Measurements from ENCODE around the gene ERVK3-1. TPM values are rescaled to one million over a fixed set of nuclear protein-coding genes. Genes with fewer than 3 reads are reported as not detected.
"Not testable (repeated sequence)": the region's sequence is repeated elsewhere in the genome, so short reads cannot be mapped to it uniquely, and the experiment has no call there.

Gene ERVK3-1
- polyA plus RNA-seq, 1 experiment, result 44.5 TPM

DNA sequence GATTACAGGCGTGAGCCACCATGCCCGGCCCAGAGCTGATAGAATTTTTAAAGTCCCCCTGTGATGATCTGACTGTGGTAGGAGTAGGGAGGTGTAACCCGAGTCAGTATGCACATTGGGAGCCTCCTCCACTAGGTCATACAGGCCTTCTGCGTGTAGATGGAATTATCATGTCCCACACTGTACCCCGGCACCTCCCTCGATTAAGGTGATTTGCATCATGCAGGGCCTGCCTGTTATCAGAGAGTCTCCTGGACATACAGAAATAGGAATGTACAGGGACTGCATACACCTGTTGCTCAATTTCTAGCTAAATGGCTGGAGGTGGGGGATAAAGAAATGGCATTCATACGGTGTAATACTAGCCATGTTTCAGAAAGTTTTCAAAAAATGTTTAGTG, 922 bp upstream of the ERVK3-1 start:
- Histone ChIP-seq H3K27me3 (ENCODE audit: control insufficient read depth, insufficient read depth, low read length) (no peaks in the 10 kb centered on the region), H3K4me3 (ENCODE audit: low read depth, low read length) (no peak overlapping the region), H3K9me3 (ENCODE audit: control insufficient read depth, insufficient read depth, low read length) (peaks cover 13% of the 10 kb centered on the region), H3K27ac (ENCODE audit: low read depth, low read length) (no peak overlapping the region)
- TF ChIP-seq, protein P1, sequence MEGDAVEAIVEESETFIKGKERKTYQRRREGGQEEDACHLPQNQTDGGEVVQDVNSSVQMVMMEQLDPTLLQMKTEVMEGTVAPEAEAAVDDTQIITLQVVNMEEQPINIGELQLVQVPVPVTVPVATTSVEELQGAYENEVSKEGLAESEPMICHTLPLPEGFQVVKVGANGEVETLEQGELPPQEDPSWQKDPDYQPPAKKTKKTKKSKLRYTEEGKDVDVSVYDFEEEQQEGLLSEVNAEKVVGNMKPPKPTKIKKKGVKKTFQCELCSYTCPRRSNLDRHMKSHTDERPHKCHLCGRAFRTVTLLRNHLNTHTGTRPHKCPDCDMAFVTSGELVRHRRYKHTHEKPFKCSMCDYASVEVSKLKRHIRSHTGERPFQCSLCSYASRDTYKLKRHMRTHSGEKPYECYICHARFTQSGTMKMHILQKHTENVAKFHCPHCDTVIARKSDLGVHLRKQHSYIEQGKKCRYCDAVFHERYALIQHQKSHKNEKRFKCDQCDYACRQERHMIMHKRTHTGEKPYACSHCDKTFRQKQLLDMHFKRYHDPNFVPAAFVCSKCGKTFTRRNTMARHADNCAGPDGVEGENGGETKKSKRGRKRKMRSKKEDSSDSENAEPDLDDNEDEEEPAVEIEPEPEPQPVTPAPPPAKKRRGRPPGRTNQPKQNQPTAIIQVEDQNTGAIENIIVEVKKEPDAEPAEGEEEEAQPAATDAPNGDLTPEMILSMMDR (IDR thresholded peaks at IDR 0.05; ENCODE audit: low read depth, low read length), result no peak
- DNase-seq (ENCODE audit: low read depth, low spot score), result no peak
- ChIA-PET POLR2A (no interaction called here), CTCF (interaction anchor here (0.5 kb wide), 1 partner anchor 149 kb away, joined by 3 read pairs; no protein-coding TSS in a partner anchor)

DNA sequence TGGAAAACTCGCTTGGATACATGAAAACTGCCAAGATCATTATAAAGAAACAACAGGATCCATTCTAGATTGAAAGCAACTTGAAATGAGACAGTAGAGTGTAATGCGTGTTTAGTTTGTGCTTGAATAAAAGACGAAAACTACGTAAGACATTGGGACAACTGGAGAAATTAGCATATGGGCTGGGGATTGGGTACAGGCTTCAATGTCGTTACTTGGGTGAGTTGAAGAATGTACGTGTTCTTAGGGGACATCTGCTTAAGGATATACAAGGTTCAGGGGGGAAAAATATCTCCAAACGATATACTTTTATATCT, 471 bp upstream of the ERVK3-1 start:
- H3K27ac ChIP-seq (ENCODE audit: low read depth, low read length), result peak overlapping the region; percentile 52
- H3K4me3 ChIP-seq (ENCODE audit: low read depth, low read length), result peak overlapping the region; percentile 56
- no peak for DNase-seq (ENCODE audit: low read depth, low spot score)
- POLR2A ChIA-PET, result interaction anchor here (0.7 to 1.0 kb wide), 5 partner anchors 21 to 214 kb away, joined by 3 to 4 read pairs (median 3); partner anchors contain the start of genes ZNF497 and ZNF8
- no peaks in the 10 kb centered on the region for H3K27me3 ChIP-seq (ENCODE audit: control insufficient read depth, insufficient read depth, low read length)
- peaks cover 9% of the 10 kb centered on the region for H3K9me3 ChIP-seq (ENCODE audit: control insufficient read depth, insufficient read depth, low read length)
- CTCF ChIA-PET, result no interaction called here
- TF ChIP-seq, protein P1 (IDR thresholded peaks at IDR 0.05; ENCODE audit: low read depth, low read length), result no peak

GRCh38 chr19:58305932-58306323, 751 bp downstream of the ERVK3-1 start:
- Histone ChIP-seq H3K27ac (ENCODE audit: low read depth, low read length) (no peak overlapping the region), H3K27me3 (ENCODE audit: control insufficient read depth, insufficient read depth, low read length) (no peaks in the 10 kb centered on the region), H3K9me3 (ENCODE audit: control insufficient read depth, insufficient read depth, low read length) (peaks cover 5% of the 10 kb centered on the region; the same call in 1 of the 2 replicates), H3K4me3 (ENCODE audit: low read depth, low read length) (peak overlapping the region; percentile 93)
- TF ChIP-seq, protein P1 (IDR thresholded peaks at IDR 0.05; ENCODE audit: low read depth, low read length), result no peak
- ChIA-PET CTCF (no interaction called here), POLR2A (no interaction called here)
- no peak for DNase-seq (ENCODE audit: low read depth, low spot score)

DNA sequence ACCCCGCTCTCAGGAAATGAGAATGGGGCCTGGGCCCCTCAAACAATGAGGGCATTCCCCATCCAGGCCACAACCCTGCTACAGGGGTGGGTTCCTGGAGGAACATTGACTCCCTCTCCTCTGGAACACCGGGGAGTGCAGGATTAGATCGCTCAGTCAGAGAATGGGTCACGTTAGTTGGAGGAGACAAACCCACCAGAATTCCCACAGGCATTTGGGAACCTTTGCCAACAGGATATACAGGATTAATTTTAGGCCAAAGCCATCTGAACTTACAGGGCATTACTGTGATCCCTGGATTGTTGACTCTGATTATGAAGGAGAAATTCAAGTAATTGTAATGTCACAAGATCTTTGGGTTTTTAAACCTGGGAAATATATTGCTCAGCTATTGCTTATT, 2.6 kb downstream of the ERVK3-1 start:
- ChIA-PET CTCF (no interaction called here), POLR2A (no interaction called here)
- Histone ChIP-seq H3K4me3 (ENCODE audit: low read depth, low read length) (no peak overlapping the region), H3K27ac (ENCODE audit: low read depth, low read length) (no peak overlapping the region), H3K9me3 (ENCODE audit: control insufficient read depth, insufficient read depth, low read length) (peaks cover 3% of the 10 kb centered on the region; the same call in 1 of the 2 replicates), H3K27me3 (ENCODE audit: control insufficient read depth, insufficient read depth, low read length) (no peaks in the 10 kb centered on the region)
- TF ChIP-seq, protein P1 (IDR thresholded peaks at IDR 0.05; ENCODE audit: low read depth, low read length), result no peak
- no peak for DNase-seq (ENCODE audit: low read depth, low spot score)

- POLR2A ChIA-PET; DNase-seq (ENCODE audit: low read depth, low spot score): not testable (repeated sequence)
Observed at GRCh38 chr19:58310685-58311084, 5.5 kb downstream of the ERVK3-1 start.

More at GRCh38 chr19:58310685-58311084, 5.5 kb downstream of the ERVK3-1 start:
- TF ChIP-seq, protein P1 (IDR thresholded peaks at IDR 0.05; ENCODE audit: low read depth, low read length), result peak; percentile 9; the same call in 1 of the 2 replicates
- H3K27ac ChIP-seq (ENCODE audit: low read depth, low read length); H3K9me3 ChIP-seq (ENCODE audit: control insufficient read depth, insufficient read depth, low read length); H3K27me3 ChIP-seq (ENCODE audit: control insufficient read depth, insufficient read depth, low read length); CTCF ChIA-PET; H3K4me3 ChIP-seq (ENCODE audit: low read depth, low read length): not testable (repeated sequence)
